Muscle layer of duodenum (tissue), 2 donors: Measurements from ENCODE around the gene TSPAN1.

Source experiments
- H3K27ac ChIP-seq: one replicate; pipeline ENCODE4 v1.7.0; 2013; ENCODE audit warnings: mild to moderate bottlenecking, low read length
- H3K27me3 ChIP-seq: one replicate; pipeline ENCODE4 v1.7.0; 2013; ENCODE audit warnings: low read depth, mild to moderate bottlenecking, control low read depth, low read length
- H3K36me3 ChIP-seq, 2 donors: one replicate each; pipeline ENCODE4 v1.7.0; 2013; ENCODE audit warnings: low read length in 2 of 2, control low read depth in 1 of 2, mild to moderate bottlenecking in 1 of 2; ENCODE audit not compliant: insufficient read depth in 2 of 2, control insufficient read depth in 1 of 2
- H3K4me1 ChIP-seq, 2 donors: one replicate each; pipeline ENCODE4 v1.7.0; 2013; ENCODE audit warnings: low read length in 2 of 2, mild to moderate bottlenecking in 2 of 2, control low read depth in 1 of 2, moderate library complexity in 1 of 2; ENCODE audit not compliant: insufficient read depth in 2 of 2, control insufficient read depth in 1 of 2
- H3K4me3 ChIP-seq, 2 donors: one replicate each; pipeline ENCODE4 v1.7.0; 2013; ENCODE audit warnings: low read length in 2 of 2, low read depth in 1 of 2, mild to moderate bottlenecking in 1 of 2
- H3K9me3 ChIP-seq, 2 donors: one replicate each; pipeline ENCODE4 v1.7.0; 2013; ENCODE audit warnings: low read length in 2 of 2, control low read depth in 1 of 2, mild to moderate bottlenecking in 1 of 2; ENCODE audit not compliant: control insufficient read depth in 1 of 2
- donor health status: healthy.

The TSPAN1 gene

GRCh38 chr1:46166521-46167462 is 8.1 kb upstream of the TSPAN1 start:
- Histone ChIP-seq H3K4me3 (peak overlapping the region; percentile 52 to 65), H3K36me3 (no peaks in the 10 kb centered on the region), H3K27ac (peak overlapping the region; percentile 10), H3K27me3 (no peaks in the 10 kb centered on the region), H3K9me3 (no peaks in the 10 kb centered on the region), H3K4me1 (peaks cover 0 to 9% of the 10 kb centered on the region in 2 donors)

GRCh38 chr1:46168477-46168876 is 6.4 kb upstream of the TSPAN1 start:
- Histone ChIP-seq H3K4me1 (peaks cover 4 to 17% of the 10 kb centered on the region in 2 donors), H3K27me3 (no peaks in the 10 kb centered on the region), H3K27ac (no peak overlapping the region)

GRCh38 chr1:46169811-46170454 is 5.0 kb upstream of the TSPAN1 start:
- H3K4me1 ChIP-seq: peaks cover 13 to 31% of the 10 kb centered on the region in 2 donors

More at GRCh38 chr1:46168477-46168876, 6.4 kb upstream of the TSPAN1 start:
- H3K9me3 ChIP-seq: no peaks in the 10 kb centered on the region
- H3K36me3 ChIP-seq: no peaks in the 10 kb centered on the region
- no peak overlapping the region for H3K4me3 ChIP-seq

DNA sequence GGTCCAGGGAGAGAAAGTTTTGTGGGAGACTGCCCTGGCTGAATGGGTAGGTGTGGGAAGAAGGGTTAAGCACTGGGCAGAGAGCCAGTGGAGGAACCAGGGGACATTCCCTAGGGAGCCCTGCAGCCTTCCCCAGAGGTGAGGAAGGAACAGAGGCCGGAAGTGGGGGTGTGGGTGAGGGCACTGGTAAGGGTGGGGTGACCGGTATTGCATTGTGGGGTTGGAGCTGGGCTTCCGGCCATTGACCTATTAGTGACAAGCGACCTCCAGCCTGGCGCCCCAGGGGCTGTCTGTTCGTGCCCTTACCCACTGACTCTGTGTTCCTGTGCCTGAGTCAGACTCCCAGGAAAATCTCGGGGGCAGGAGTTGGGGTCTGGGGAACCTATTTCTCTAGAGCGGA is 3.5 kb upstream of the TSPAN1 start:
- no peak overlapping the region for H3K4me3 ChIP-seq
- no peaks in the 10 kb centered on the region for H3K9me3 ChIP-seq
- H3K4me1 ChIP-seq: peaks cover 13 to 33% of the 10 kb centered on the region in 2 donors
- H3K36me3 ChIP-seq: no peaks in the 10 kb centered on the region
- no peaks in the 10 kb centered on the region for H3K27me3 ChIP-seq
- H3K27ac ChIP-seq: no peak overlapping the region

More at GRCh38 chr1:46169811-46170454, 5.0 kb upstream of the TSPAN1 start:
- H3K4me3 ChIP-seq: no peak overlapping the region
- no peak overlapping the region for H3K27ac ChIP-seq
- H3K36me3 ChIP-seq: no peaks in the 10 kb centered on the region
- H3K27me3 ChIP-seq: no peaks in the 10 kb centered on the region
- no peaks in the 10 kb centered on the region for H3K9me3 ChIP-seq

DNA sequence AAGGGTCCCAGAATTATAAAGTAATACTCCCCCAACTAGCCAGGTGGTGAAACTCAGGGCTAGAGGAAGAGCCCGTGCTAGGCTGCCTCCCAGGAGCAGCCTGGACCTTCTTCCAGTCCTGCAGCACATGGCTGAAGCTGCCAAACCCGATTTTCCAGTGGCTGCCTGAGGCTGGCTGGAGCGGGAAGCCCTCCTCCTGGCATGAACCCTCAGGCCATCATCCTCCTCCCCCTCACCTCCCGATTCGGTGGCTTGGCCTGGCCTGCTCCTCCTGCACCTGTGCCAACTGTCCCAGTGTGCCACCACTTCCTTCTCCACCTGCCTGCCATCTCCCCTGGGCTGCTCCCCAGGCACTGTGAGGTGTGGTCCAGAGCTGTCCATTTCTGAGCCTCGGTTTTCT is 3.0 kb upstream of the TSPAN1 start:
- Histone ChIP-seq H3K4me3 (no peak overlapping the region), H3K27ac (no peak overlapping the region), H3K4me1 (peaks cover 13 to 31% of the 10 kb centered on the region in 2 donors), H3K36me3 (no peaks in the 10 kb centered on the region), H3K27me3 (no peaks in the 10 kb centered on the region), H3K9me3 (no peaks in the 10 kb centered on the region)

DNA sequence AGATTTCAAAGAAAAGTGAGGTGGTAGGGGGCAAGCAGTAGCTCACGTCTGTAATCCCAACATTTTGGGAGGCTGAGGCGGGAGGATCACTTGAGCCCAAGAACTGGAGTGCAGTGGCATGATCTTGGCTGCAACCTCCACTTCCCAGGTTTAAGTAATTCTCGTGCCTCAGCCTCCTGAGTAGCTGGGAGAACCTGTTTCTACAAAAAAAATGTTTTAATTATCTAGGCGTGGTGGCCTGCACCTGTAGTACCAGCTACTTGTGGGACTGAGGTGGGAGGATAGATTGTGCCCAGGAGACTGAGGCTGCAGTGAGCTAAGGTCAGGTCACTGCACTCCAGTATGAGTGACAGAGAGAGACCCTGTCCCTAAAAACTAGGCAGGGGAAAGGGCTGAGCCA is 2.6 kb upstream of the TSPAN1 start:
- Histone ChIP-seq H3K4me1 (peaks cover 13 to 26% of the 10 kb centered on the region in 2 donors), H3K9me3 (no peaks in the 10 kb centered on the region), H3K27ac (no peak overlapping the region), H3K27me3 (no peaks in the 10 kb centered on the region), H3K36me3 (no peaks in the 10 kb centered on the region), H3K4me3 (no peak overlapping the region)

DNA sequence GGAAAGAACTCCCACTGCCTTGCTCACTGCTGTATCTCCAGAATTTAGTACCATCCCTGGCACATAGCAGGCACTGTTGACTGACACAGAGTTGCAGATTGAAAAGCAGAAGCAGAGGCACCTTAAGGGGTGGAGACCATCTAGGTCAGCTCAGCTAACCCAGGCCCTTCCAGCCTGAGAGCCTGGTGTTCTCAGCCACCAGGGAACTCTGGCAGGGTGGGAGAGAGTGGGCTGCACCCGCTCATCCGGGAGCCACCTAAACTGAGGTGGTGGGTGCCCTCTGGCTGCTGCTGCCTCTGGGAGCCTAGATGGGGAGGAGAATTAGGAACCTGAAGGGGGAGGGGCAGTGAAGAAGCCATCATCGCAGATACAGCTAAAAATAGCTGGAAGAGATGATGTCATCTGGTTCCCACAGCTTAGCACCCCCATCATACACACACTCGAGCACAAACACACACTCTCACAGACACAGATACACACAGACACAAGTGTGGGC is 1.5 kb upstream of the TSPAN1 start:
- no peaks in the 10 kb centered on the region for H3K27me3 ChIP-seq
- no peak overlapping the region for H3K4me3 ChIP-seq
- H3K36me3 ChIP-seq: no peaks in the 10 kb centered on the region
- H3K9me3 ChIP-seq: no peaks in the 10 kb centered on the region
- H3K4me1 ChIP-seq: peaks cover 13 to 23% of the 10 kb centered on the region in 2 donors
- H3K27ac ChIP-seq: no peak overlapping the region

- no peak overlapping the region for H3K4me3 ChIP-seq
- H3K4me1 ChIP-seq: peaks cover 17 to 33% of the 10 kb centered on the region in 2 donors
- no peaks in the 10 kb centered on the region for H3K27me3 ChIP-seq
- peak overlapping the region; percentile 58 for H3K27ac ChIP-seq
- no peaks in the 10 kb centered on the region for H3K9me3 ChIP-seq
- no peaks in the 10 kb centered on the region for H3K36me3 ChIP-seq
These were observed 356 bp downstream of the TSPAN1 start for GRCh38 chr1:46175243-46175642.

- Histone ChIP-seq H3K27me3 (no peaks in the 10 kb centered on the region), H3K36me3 (no peaks in the 10 kb centered on the region), H3K9me3 (no peaks in the 10 kb centered on the region), H3K27ac (peak within 1 kb of the TSS; percentile 58), H3K4me1 (peaks cover 17 to 34% of the 10 kb centered on the region in 2 donors), H3K4me3 (no peak within 1 kb of the TSS)
These were observed 1.5 kb downstream of the TSPAN1 start, which contains the start of gene P3R3URF for GRCh38 chr1:46176211-46176865. P3R3URF (minus strand) TSS chr1:46176488; CDS start chr1:46176471, 17 bp downstream.

- H3K27ac ChIP-seq: no peak overlapping the region
- no peaks in the 10 kb centered on the region for H3K36me3 ChIP-seq
- H3K4me1 ChIP-seq: peaks cover 13 to 17% of the 10 kb centered on the region in 2 donors
These were observed 4.5 kb downstream of the TSPAN1 start for GRCh38 chr1:46179138-46180081.

More at GRCh38 chr1:46179138-46180081, 4.5 kb downstream of the TSPAN1 start:
- Histone ChIP-seq H3K9me3 (no peaks in the 10 kb centered on the region), H3K27me3 (no peaks in the 10 kb centered on the region), H3K4me3 (no peak overlapping the region)
